K562 (cell line): ENCODE data around the gene PWWP2A. TPM values are rescaled to one million over a fixed set of nuclear protein-coding genes. Genes with fewer than 3 reads are reported as not detected.
A peak's percentile ranks its signal among the peaks of the same experiment; 100 is the strongest.

Experiments
- CREBBP ChIP-seq: IDR thresholded peaks from one replicate; pipeline ENCODE4 v1.6.1; 2012; ENCODE audit warnings: low read depth, mild to moderate bottlenecking, control low read depth, inconsistent platforms, low read length
- DMBX1 ChIP-seq: fragments of 250-450 bp; sonication (Bioruptor Pico); IDR thresholded peaks from 2 replicates; pipeline ENCODE4 v1.8.0; 2022; ENCODE audit warnings: inconsistent platforms, mild to moderate bottlenecking, moderate library complexity, borderline replicate concordance
- FIP1L1 ChIP-seq: fragments of 200-400 bp; formaldehyde crosslinking; IDR thresholded peaks from 2 replicates; pipeline ENCODE4 v1.6.1; 2018; ENCODE audit warnings: mild to moderate bottlenecking, low read depth, low read length; ENCODE audit not compliant: poor library complexity, severe bottlenecking
- GABPA ChIP-seq: fragments of 200-800 bp; sonication (Bioruptor generic); conservative IDR thresholded peaks from 2 replicates; pipeline ENCODE4 v1.6.1; 2016; ENCODE audit warnings: low read depth, missing genetic modification characterization, missing compliant biosample characterization
- IFI16 ChIP-seq: fragments of 250-450 bp; sonication (Bioruptor Pico); IDR thresholded peaks from 2 replicates; pipeline ENCODE4 v2.1.2; 2022; ENCODE audit warnings: mild to moderate bottlenecking, inconsistent platforms
- MAZ ChIP-seq, 2 experiments: fragments of 450-650 bp in 1 of 2; sonication (generic) in 1 of 2; formaldehyde crosslinking; IDR thresholded peaks in 1 of 2; conservative IDR thresholded peaks in 1 of 2; 2 replicates each; pipeline versions ENCODE4 v1.4.0 to v1.5.0; 2020; ENCODE audit warnings: mild to moderate bottlenecking in 1 of 2, missing genetic modification reagents in 1 of 2
- PPARD ChIP-seq: fragments of 250-450 bp; sonication (Bioruptor Pico); IDR thresholded peaks from 2 replicates; pipeline ENCODE4 v1.8.0; 2022; ENCODE audit warnings: inconsistent platforms, mild to moderate bottlenecking, moderate library complexity
- RREB1 ChIP-seq: fragments of 250-450 bp; sonication (Bioruptor Pico); IDR thresholded peaks from 2 replicates; pipeline ENCODE4 v1.4.0; 2020
- USF1 ChIP-seq: sonication (generic); formaldehyde crosslinking; IDR thresholded peaks from 2 replicates; pipeline ENCODE4 v1.9.0; 2022; ENCODE audit warnings: mild to moderate bottlenecking, missing genetic modification reagents
- XRCC4 ChIP-seq: IDR thresholded peaks from one replicate; pipeline ENCODE4 v1.6.1; 2011; ENCODE audit not compliant: insufficient read depth, insufficient read length; ENCODE audit errors: extremely low read depth
- ZNF174 ChIP-seq: fragments of 250-450 bp; sonication (Bioruptor Pico); IDR thresholded peaks from 2 replicates; pipeline ENCODE4 v1.4.0; 2020; ENCODE audit warnings: mild to moderate bottlenecking
- ZNF316 ChIP-seq: fragments of 450-650 bp; IDR thresholded peaks from 2 replicates; pipeline ENCODE4 v1.6.1; 2016
- ZNF324 ChIP-seq: fragments of 250-450 bp; sonication (Bioruptor Pico); IDR thresholded peaks from 2 replicates; pipeline ENCODE4 v1.4.0; 2020; ENCODE audit warnings: mild to moderate bottlenecking
- ZNF431 ChIP-seq: sonication (generic); formaldehyde crosslinking; IDR thresholded peaks from 2 replicates; pipeline ENCODE4 v1.8.0; 2022; ENCODE audit warnings: mild to moderate bottlenecking, missing genetic modification reagents
- polyA plus RNA-seq, 8 experiments: library from polyadenylated mRNA; depleted of rRNA in 4 of 8; stranded (reverse) in 5 of 8; unstranded in 3 of 8; fragments of >200 nt; fragmentation: Nextera tagmentation in 2 of 8; fragmentation: Illumina TruSeq in 1 of 8; extraction: Ambion mirVana in 2 of 8; extraction: Trizol in 1 of 8; gene quantifications; 2 replicates each; pipeline versions ENCODE4 v1.2.1 to v1.2.3, GENCODE V29; 2011 to 2014; ENCODE audit warnings: inconsistent platforms in 1 of 8, missing spikeins in 1 of 8
- total RNA-seq, 7 experiments: library from RNA; depleted of rRNA in 6 of 7; stranded (reverse); fragments of >200 nt in 6 of 7; fragmentation: Illumina TruSeq in 2 of 7; extraction: Trizol in 2 of 7; gene quantifications; 2 replicates each; pipeline versions ENCODE4 v1.2.1 to v1.2.3, GENCODE V29; 2011 to 2021; ENCODE audit warnings: low replicate concordance in 1 of 7
- TF ChIP-seq, protein P1 (sequence below): fragments of 450-650 bp; IDR thresholded peaks from 2 replicates; pipeline ENCODE4 v1.6.1; 2018; ENCODE audit not compliant: partially characterized antibody
- TF ChIP-seq, protein P2 (sequence below): sonication (generic); formaldehyde crosslinking; IDR thresholded peaks from 2 replicates; pipeline ENCODE4 v1.8.0; 2022; ENCODE audit warnings: mild to moderate bottlenecking, missing genetic modification reagents

Gene PWWP2A
- total and polyA plus RNA-seq, 9 of the 15 experiments (the other 6 are each of a cell fraction or from before 2014, with no cell fraction given) = 2.7 to 26.3 (median 14.6) TPM

DNA sequence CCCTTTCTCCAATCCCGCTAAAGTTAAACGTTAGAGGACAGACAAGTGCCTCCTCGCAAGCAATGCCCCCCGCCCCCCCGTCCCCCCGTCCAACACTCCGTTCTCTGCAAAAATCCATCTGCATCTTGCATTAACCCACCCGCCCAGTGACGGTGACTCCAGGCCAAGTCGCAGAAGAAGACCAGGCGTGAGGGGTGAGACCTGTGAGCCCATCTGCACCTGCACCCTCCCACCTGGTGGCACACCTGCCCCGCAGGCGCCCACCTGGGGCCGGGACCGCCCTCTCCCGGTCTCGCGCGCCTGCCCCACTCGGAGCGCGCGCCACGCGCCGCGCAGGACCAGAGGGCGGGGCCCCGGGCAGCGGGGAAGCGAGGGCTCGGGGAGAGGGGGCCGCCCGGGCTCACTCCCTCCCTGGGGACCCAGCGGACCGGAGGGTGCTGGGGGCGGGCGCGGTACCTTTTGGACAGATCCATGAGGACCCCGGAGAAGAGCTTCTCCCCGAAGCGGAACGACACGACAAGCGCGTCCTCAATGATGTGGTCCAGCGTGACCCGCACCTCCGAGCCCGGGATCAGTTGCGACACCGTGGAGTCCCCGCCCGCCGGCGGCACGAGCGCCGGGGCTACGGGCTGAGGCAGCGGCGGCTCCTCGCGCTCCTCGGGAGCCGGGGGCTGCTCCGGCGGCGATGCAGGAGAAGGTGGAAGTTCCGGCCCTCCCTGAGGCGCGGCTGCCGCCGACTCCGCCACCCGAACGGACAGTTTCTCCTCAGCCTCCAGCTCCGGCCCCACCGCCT is 705 bp downstream of the PWWP2A start (continued):
- TF ChIP-seq CREBBP (no peak), MAZ (CRISPR knock-in tag; conservative IDR thresholded peaks at IDR 0.05 in 1 of 2, IDR thresholded peaks at IDR 0.05 in 1 of 2) (peak in 1 of 2 experiments; percentile 54; a peak in 2 of 4 replicates), XRCC4 (no peak), IFI16 (CRISPR knock-in tag) (no peak), DMBX1 (CRISPR knock-in tag) (no peak), FIP1L1 (peak; percentile 68), USF1 (CRISPR knock-in tag) (no peak), GABPA (tag) (no peak), ZNF324 (no peak), RREB1 (CRISPR knock-in tag) (no peak), ZNF316 (no peak), PPARD (CRISPR knock-in tag) (no peak), ZNF431 (peak; percentile 63), ZNF174 (no peak)
- TF ChIP-seq, protein P1, sequence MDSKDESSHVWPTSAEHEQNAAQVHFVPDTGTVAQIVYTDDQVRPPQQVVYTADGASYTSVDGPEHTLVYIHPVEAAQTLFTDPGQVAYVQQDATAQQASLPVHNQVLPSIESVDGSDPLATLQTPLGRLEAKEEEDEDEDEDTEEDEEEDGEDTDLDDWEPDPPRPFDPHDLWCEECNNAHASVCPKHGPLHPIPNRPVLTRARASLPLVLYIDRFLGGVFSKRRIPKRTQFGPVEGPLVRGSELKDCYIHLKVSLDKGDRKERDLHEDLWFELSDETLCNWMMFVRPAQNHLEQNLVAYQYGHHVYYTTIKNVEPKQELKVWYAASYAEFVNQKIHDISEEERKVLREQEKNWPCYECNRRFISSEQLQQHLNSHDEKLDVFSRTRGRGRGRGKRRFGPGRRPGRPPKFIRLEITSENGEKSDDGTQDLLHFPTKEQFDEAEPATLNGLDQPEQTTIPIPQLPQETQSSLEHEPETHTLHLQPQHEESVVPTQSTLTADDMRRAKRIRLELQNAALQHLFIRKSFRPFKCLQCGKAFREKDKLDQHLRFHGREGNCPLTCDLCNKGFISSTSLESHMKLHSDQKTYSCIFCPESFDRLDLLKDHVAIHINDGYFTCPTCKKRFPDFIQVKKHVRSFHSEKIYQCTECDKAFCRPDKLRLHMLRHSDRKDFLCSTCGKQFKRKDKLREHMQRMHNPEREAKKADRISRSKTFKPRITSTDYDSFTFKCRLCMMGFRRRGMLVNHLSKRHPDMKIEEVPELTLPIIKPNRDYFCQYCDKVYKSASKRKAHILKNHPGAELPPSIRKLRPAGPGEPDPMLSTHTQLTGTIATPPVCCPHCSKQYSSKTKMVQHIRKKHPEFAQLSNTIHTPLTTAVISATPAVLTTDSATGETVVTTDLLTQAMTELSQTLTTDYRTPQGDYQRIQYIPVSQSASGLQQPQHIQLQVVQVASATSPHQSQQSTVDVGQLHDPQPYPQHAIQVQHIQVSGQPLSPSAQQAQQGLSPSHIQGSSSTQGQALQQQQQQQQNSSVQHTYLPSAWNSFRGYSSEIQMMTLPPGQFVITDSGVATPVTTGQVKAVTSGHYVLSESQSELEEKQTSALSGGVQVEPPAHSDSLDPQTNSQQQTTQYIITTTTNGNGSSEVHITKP = no peak
- TF ChIP-seq, protein P2, sequence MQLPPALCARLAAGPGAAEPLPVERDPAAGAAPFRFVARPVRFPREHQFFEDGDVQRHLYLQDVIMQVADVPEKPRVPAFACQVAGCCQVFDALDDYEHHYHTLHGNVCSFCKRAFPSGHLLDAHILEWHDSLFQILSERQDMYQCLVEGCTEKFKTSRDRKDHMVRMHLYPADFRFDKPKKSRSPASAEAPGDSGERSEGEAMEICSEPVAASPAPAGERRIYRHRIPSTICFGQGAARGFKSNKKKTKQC = 0 out of 2 replicates have a peak, but pooled peaks have one; percentile 74
